Stomach smooth muscle (tissue), 2 donors: ENCODE data around the gene SELENON.

Experiments used
- H3K27ac ChIP-seq: one replicate; pipeline ENCODE4 v1.7.0; 2013; ENCODE audit warnings: mild to moderate bottlenecking, low read length, inconsistent platforms
- H3K27me3 ChIP-seq, 2 donors: one replicate each; pipeline ENCODE4 v1.7.0; 2013; ENCODE audit warnings: low read length in 2 of 2; ENCODE audit not compliant: insufficient read depth in 2 of 2, control insufficient read depth in 1 of 2
- H3K36me3 ChIP-seq, 2 donors: one replicate each; pipeline ENCODE4 v1.7.0; 2013; ENCODE audit warnings: low read length in 2 of 2; ENCODE audit not compliant: control insufficient read depth in 2 of 2, insufficient read depth in 2 of 2
- H3K4me1 ChIP-seq: one replicate; pipeline ENCODE4 v1.7.0; 2013; ENCODE audit warnings: low read length; ENCODE audit not compliant: control insufficient read depth, insufficient read depth
- H3K4me3 ChIP-seq, 2 donors: one replicate each; pipeline ENCODE4 v1.7.0; 2013; ENCODE audit warnings: low read length in 2 of 2
- H3K9ac ChIP-seq, 2 donors: one replicate each; pipeline ENCODE4 v1.7.0; 2013; ENCODE audit warnings: low read length in 2 of 2, mild to moderate bottlenecking in 1 of 2
- H3K9me3 ChIP-seq, 2 donors: one replicate each; pipeline ENCODE4 v1.7.0; 2013; ENCODE audit warnings: low read length in 2 of 2; ENCODE audit not compliant: control insufficient read depth in 2 of 2
- donor health status: healthy.
- donor health status: Pancreatic carcinoma.

Gene SELENON

GRCh38 chr1:25771221-25772114 is 28.5 kb upstream of the SELENON start:
- H3K4me3 ChIP-seq = no peak overlapping the region
- H3K27ac ChIP-seq = no peak overlapping the region
- peaks cover 33% of the 10 kb centered on the region for H3K4me1 ChIP-seq
- H3K9me3 ChIP-seq = no peaks in the 10 kb centered on the region
- no peaks in the 10 kb centered on the region for H3K27me3 ChIP-seq
- no peak overlapping the region for H3K9ac ChIP-seq
- peaks cover 3 to 15% of the 10 kb centered on the region in 2 donors for H3K36me3 ChIP-seq

DNA sequence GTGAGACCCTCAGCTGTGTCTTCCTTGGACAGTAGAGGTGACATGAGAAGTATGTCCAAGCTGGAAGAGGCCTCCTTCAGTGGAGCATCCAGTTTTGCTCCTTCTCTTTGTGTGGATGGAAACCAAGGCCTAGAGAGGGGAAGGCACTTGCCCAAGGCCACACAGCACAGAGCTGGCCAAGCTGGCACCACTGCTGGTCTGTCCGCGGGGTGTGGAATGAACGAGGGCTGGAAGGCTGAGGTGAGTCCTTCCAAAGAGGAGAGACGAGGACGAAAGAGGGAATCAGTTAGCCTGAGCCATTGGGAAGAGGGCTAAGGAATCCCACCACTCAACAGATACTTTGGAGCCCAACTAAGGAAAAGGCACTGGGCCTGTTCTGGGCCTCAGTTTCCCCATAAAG is 27.8 kb upstream of the SELENON start:
- Histone ChIP-seq H3K4me1 (peaks cover 33% of the 10 kb centered on the region), H3K9me3 (no peaks in the 10 kb centered on the region), H3K4me3 (no peak overlapping the region), H3K36me3 (peaks cover 3 to 16% of the 10 kb centered on the region in 2 donors), H3K27me3 (no peaks in the 10 kb centered on the region), H3K27ac (no peak overlapping the region), H3K9ac (no peak overlapping the region)

- H3K9ac ChIP-seq = no peak overlapping the region
- no peaks in the 10 kb centered on the region for H3K9me3 ChIP-seq
- H3K27me3 ChIP-seq = no peaks in the 10 kb centered on the region
- H3K4me1 ChIP-seq = peaks cover 33% of the 10 kb centered on the region
- peaks cover 3 to 16% of the 10 kb centered on the region in 2 donors for H3K36me3 ChIP-seq
- no peak overlapping the region for H3K4me3 ChIP-seq
- H3K27ac ChIP-seq = no peak overlapping the region
Measured at GRCh38 chr1:25772692-25773245, 27.2 kb upstream of the SELENON start.

DNA sequence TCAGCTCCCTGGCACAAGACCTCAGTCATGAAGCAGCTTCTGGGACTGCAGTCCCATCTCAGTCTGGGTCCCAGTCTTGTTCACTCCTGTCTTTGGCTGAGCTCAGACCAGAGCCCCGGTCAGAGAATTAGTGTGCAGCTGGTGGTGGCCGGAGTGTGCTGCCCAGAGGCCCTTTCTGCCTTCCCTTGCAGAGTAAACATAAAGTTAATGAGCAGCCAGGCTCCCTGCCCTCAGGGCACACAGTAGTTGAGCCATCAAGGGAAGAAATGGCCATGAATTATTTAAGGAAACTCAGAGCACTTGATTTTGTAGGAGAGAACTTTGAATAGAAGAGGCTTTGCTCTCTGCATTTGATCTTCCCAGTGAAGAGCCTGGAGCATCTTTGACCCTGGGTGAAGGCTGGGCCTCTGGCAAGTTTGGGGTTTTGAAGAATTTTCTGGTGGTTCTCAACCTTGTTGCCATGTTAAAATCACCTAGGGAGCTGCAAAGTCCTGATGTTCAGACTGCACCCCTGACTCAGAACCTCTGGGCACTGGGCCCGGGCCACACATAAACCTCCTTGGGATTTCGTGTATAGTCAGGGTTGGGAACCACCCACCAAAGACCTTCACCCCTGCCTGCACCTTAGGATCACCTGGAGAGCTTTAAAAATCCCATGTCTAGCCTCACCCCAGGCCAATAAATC is 26.4 kb upstream of the SELENON start:
- no peak overlapping the region for H3K27ac ChIP-seq
- H3K9me3 ChIP-seq = no peaks in the 10 kb centered on the region
- H3K4me3 ChIP-seq = no peak overlapping the region
- no peak overlapping the region for H3K9ac ChIP-seq
- peaks cover 3 to 16% of the 10 kb centered on the region in 2 donors for H3K36me3 ChIP-seq
- H3K4me1 ChIP-seq = peaks cover 33% of the 10 kb centered on the region
- no peaks in the 10 kb centered on the region for H3K27me3 ChIP-seq

- H3K27me3 ChIP-seq = no peaks in the 10 kb centered on the region
- no peak overlapping the region for H3K9ac ChIP-seq
- H3K36me3 ChIP-seq = peaks cover 3 to 13% of the 10 kb centered on the region in 2 donors
- no peaks in the 10 kb centered on the region for H3K9me3 ChIP-seq
- no peak overlapping the region for H3K4me3 ChIP-seq
- H3K4me1 ChIP-seq = peaks cover 33% of the 10 kb centered on the region
- H3K27ac ChIP-seq = peak overlapping the region; percentile 11
Measured at GRCh38 chr1:25774206-25774803, 25.7 kb upstream of the SELENON start.

GRCh38 chr1:25774921-25775771 is 24.8 kb upstream of the SELENON start:
- no peak overlapping the region for H3K27ac ChIP-seq
- peaks cover 29% of the 10 kb centered on the region for H3K4me1 ChIP-seq
- H3K9ac ChIP-seq = no peak overlapping the region

GRCh38 chr1:25779388-25779787 is 20.6 kb upstream of the SELENON start:
- no peak overlapping the region for H3K27ac ChIP-seq
- H3K4me3 ChIP-seq = no peak overlapping the region
- H3K27me3 ChIP-seq = no peaks in the 10 kb centered on the region
- no peaks in the 10 kb centered on the region for H3K9me3 ChIP-seq
- H3K9ac ChIP-seq = no peak overlapping the region
- peaks cover 12% of the 10 kb centered on the region for H3K4me1 ChIP-seq
- H3K36me3 ChIP-seq = peaks cover 0 to 3% of the 10 kb centered on the region in 2 donors

More at GRCh38 chr1:25774921-25775771, 24.8 kb upstream of the SELENON start:
- Histone ChIP-seq H3K27me3 (no peaks in the 10 kb centered on the region), H3K9me3 (no peaks in the 10 kb centered on the region), H3K4me3 (no peak overlapping the region), H3K36me3 (peaks cover 3 to 13% of the 10 kb centered on the region in 2 donors)

- peaks cover 0 to 3% of the 10 kb centered on the region in 2 donors for H3K36me3 ChIP-seq
- H3K4me1 ChIP-seq = peaks cover 7% of the 10 kb centered on the region
- no peak overlapping the region for H3K4me3 ChIP-seq
- no peak overlapping the region for H3K9ac ChIP-seq
- H3K27ac ChIP-seq = no peak overlapping the region
- no peaks in the 10 kb centered on the region for H3K27me3 ChIP-seq
- no peaks in the 10 kb centered on the region for H3K9me3 ChIP-seq
Measured at GRCh38 chr1:25779894-25780293, 20.1 kb upstream of the SELENON start.

DNA sequence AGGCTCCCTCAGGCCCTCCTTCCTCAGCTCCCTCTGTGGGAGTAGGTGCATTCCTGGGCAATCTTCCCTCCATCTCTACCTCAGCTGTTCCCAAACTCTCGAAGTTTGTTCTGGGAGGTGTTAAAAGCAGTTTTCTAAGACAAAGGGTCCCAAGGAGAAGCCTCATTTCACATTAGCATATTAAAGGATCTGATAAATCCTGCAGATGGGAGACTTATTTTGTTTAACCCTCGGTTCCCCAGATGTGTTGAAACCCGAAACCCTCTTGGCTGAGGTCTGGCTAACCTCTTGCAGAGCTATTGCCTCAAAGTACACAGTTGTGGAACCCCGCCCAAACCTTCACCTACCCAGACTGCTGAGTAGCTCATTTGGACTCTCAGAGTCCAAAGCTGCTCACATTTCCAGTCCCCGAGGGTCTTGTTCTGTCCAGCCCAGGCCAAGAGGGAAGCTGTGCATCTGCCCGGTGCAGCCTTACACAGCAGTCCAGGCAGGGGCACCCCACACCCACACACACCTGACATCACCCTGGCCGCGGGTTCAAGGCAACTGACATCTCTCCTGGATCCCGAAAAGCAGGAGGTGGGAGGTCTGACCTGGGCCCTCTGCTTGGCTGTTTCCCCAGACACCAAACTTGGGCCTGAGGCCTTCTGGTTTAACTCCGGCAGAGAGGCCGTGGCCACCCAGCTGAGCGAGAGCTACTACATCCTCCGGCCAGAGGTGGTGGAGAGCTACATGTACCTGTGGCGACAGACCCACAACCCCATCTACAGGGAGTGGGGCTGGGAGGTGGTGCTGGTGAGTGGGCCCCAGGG is 19.5 kb upstream of the SELENON start:
- H3K4me1 ChIP-seq = peaks cover 3% of the 10 kb centered on the region
- no peaks in the 10 kb centered on the region for H3K27me3 ChIP-seq
- peaks cover 0 to 3% of the 10 kb centered on the region in 2 donors for H3K36me3 ChIP-seq
- no peaks in the 10 kb centered on the region for H3K9me3 ChIP-seq
- H3K9ac ChIP-seq = no peak overlapping the region
- H3K27ac ChIP-seq = no peak overlapping the region
- no peak overlapping the region for H3K4me3 ChIP-seq
